ENCODE results near the gene NOCT.

- no peak for TF ChIP-seq CTCF (IDR thresholded peaks at IDR 0.05 in 4 of 5, conservative IDR thresholded peaks at IDR 0.05 in 1 of 5)
- TF ChIP-seq POLR2A (IDR thresholded peaks at IDR 0.05), result no peak
Measured at GRCh38 chr4:139038874-139039443, 23.4 kb downstream of the NOCT start.
